ENCODE results near the gene UIMC1. TPM values are rescaled to one million over a fixed set of nuclear protein-coding genes. Genes with fewer than 3 reads are reported as not detected.

The UIMC1 gene
- total and polyA plus RNA-seq, 7 donors = 18.0 to 96.1 (median 40.2) TPM

DNA sequence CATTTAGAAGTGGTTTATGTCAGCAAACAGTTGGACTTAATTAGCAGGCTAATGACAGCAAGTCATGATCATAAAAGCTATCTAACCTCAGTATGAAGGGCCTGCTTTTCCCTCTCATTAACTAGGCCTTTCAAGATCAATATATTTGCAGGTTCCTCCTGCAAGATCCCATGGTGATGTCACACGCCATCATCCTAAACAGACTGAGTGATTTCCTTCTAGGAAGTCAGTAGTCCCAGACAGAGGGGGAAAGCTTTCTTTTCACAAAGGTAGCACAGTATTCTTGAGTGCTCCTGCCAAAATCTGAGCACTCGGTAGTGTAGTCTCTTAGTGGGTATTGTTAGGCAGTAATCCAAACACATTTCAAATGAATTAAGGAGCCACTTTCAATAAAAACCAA is 52.5 kb downstream of the UIMC1 start:
- intact Hi-C loops (cut with DNase I) = no loop called here

GRCh38 chr5:176952531-176953193 is 53.9 kb downstream of the UIMC1 start:
- WGBS, 2 donors = 93 to 94% methylated on average over 7 of the region's 7 CpGs
- TF ChIP-seq CTCF (IDR thresholded peaks at IDR 0.05) (no peak), POLR2AphosphoS5 (IDR thresholded peaks at IDR 0.05) (no peak), EP300 (IDR thresholded peaks at IDR 0.05) (no peak), POLR2A (IDR thresholded peaks at IDR 0.05) (no peak)
- no peak overlapping the region for H3K4me3 ChIP-seq
- no peaks in the 10 kb centered on the region for H3K9me3 ChIP-seq
- no peak for DNase-seq
- H3K4me1 ChIP-seq = peaks cover 0 to 5% (median 2%) of the 10 kb centered on the region in 4 donors
- intact Hi-C loops (cut with DNase I) = no loop called here
- no peaks in the 10 kb centered on the region for H3K27me3 ChIP-seq
- peaks cover 4 to 93% (median 16%) of the 10 kb centered on the region in 4 donors for H3K36me3 ChIP-seq
- H3K27ac ChIP-seq = no peak overlapping the region

More for the DNA sequence above, 52.5 kb downstream of the UIMC1 start:
- H3K27me3 ChIP-seq = no peaks in the 10 kb centered on the region
- H3K27ac ChIP-seq = no peak overlapping the region
- no peak overlapping the region for H3K4me3 ChIP-seq
- peaks cover 4 to 83% (median 17%) of the 10 kb centered on the region in 4 donors for H3K36me3 ChIP-seq
- no peaks in the 10 kb centered on the region for H3K4me1 ChIP-seq
- no peaks in the 10 kb centered on the region for H3K9me3 ChIP-seq
- WGBS, 2 donors = 83 to 92% methylated on average over 2 of the region's 2 CpGs
- TF ChIP-seq POLR2AphosphoS5 (IDR thresholded peaks at IDR 0.05) (no peak), CTCF (IDR thresholded peaks at IDR 0.05) (no peak), EP300 (IDR thresholded peaks at IDR 0.05) (no peak), POLR2A (IDR thresholded peaks at IDR 0.05) (no peak)
- no peak for DNase-seq

- Histone ChIP-seq H3K36me3 (peaks cover 5 to 79% (median 9%) of the 10 kb centered on the region in 4 donors), H3K9me3 (no peaks in the 10 kb centered on the region), H3K4me1 (peaks cover 0 to 5% (median 2%) of the 10 kb centered on the region in 4 donors), H3K27ac (no peak overlapping the region), H3K27me3 (no peaks in the 10 kb centered on the region), H3K4me3 (no peak overlapping the region)
- TF ChIP-seq CTCF (IDR thresholded peaks at IDR 0.05) = no peak
- TF ChIP-seq POLR2A (IDR thresholded peaks at IDR 0.05) = no peak
- TF ChIP-seq EP300 (IDR thresholded peaks at IDR 0.05) = no peak
- no peak for TF ChIP-seq POLR2AphosphoS5 (IDR thresholded peaks at IDR 0.05)
- intact Hi-C loops (cut with DNase I) = no loop called here
- no peak for DNase-seq
- WGBS, 2 donors = 76 to 81% methylated on average over 1 of the region's 1 CpG
Measured at GRCh38 chr5:176948458-176948857, 58.1 kb downstream of the UIMC1 start.

DNA sequence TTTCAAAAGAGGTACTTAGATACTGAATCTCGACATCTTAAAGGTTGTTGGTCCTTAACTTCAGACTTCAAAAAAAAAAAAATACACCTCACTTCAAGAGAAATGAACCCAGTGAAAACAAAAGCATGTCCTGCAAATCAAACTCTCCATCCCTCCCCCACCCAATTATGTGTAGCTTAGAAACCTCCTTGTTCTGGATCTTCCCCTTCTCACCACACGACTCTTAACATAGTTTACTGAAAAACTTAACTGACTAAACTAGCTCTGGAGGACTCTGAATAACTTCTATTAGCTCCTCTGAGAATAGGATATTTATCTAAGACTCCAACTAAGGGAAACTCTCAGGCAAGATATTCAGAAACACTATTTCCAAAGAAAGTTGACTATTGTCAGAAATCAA is 58.7 kb downstream of the UIMC1 start:
- H3K27me3 ChIP-seq = no peaks in the 10 kb centered on the region
- H3K27ac ChIP-seq = no peak overlapping the region
- intact Hi-C loops (cut with DNase I) = no loop called here
- 84 to 86% methylated on average over 2 of the region's 2 CpGs for WGBS, 2 donors
- no peaks in the 10 kb centered on the region for H3K9me3 ChIP-seq
- peaks cover 0 to 5% (median 2%) of the 10 kb centered on the region in 4 donors for H3K4me1 ChIP-seq
- peaks cover 8 to 80% (median 12%) of the 10 kb centered on the region in 4 donors for H3K36me3 ChIP-seq
- no peak for DNase-seq
- TF ChIP-seq POLR2A (IDR thresholded peaks at IDR 0.05) (no peak), POLR2AphosphoS5 (IDR thresholded peaks at IDR 0.05) (no peak), CTCF (IDR thresholded peaks at IDR 0.05) (no peak)
- H3K4me3 ChIP-seq = no peak overlapping the region
